ENCODE data around the gene NIPAL4. TPM values are rescaled to one million over a fixed set of nuclear protein-coding genes. Genes with fewer than 3 reads are reported as not detected.

Gene NIPAL4
- total and polyA plus RNA-seq, 8 donors, result 0.19 to 8.3 (median 3.3) TPM; not detected in 1

DNA sequence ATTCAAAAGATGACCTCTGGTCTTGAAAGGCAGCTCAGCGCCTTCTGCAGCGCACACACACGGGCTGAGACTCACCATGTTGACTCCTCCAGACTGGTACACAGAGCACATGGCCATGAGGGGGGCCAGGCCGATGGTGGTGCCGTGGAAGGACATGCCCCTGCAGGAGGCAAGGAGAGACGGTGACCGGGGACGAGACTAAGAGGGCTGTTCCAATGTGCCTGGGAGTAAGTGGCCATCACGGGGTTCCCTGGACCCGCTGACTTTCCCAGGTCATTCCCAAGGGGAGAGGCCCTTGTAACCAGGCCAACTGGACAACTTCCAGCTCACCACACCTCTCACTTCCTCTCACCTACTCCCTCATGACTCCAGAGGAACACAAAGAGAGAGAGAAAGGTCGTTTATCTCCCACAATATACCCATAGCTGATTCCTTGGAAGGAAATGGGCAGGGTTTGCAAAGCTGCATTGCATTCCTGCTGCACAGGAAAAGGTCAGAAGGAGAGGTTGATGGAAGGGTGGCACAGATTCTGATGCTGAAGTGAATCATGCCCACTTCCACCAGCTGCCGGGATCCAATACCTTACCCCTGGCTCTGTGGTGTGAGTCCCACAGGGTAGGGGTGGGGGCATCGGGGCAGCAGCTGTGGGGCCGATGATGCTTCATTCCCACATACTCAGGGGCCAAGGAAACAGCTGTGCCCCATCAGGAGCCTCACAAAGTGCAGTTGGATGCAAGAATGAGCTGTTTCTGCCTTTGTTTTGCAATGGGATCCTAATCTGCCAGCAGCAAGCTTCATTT lies 47.2 kb downstream of the NIPAL4 start:
- DNase-seq, result peak in 1 of 2 donors; percentile 54
- peaks cover 12 to 52% (median 28%) of the 10 kb centered on the region in 4 donors for H3K4me1 ChIP-seq
- 57 to 65% (median 59%) methylated on average over 11 to 14 of the region's 14 CpGs for WGBS, 5 donors
- TF ChIP-seq, protein P1, sequence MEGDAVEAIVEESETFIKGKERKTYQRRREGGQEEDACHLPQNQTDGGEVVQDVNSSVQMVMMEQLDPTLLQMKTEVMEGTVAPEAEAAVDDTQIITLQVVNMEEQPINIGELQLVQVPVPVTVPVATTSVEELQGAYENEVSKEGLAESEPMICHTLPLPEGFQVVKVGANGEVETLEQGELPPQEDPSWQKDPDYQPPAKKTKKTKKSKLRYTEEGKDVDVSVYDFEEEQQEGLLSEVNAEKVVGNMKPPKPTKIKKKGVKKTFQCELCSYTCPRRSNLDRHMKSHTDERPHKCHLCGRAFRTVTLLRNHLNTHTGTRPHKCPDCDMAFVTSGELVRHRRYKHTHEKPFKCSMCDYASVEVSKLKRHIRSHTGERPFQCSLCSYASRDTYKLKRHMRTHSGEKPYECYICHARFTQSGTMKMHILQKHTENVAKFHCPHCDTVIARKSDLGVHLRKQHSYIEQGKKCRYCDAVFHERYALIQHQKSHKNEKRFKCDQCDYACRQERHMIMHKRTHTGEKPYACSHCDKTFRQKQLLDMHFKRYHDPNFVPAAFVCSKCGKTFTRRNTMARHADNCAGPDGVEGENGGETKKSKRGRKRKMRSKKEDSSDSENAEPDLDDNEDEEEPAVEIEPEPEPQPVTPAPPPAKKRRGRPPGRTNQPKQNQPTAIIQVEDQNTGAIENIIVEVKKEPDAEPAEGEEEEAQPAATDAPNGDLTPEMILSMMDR (IDR thresholded peaks at IDR 0.05), result no peak
- TF ChIP-seq POLR2AphosphoS5 (IDR thresholded peaks at IDR 0.05), result peak in 1 of 3 donors; percentile 10
- no peak for TF ChIP-seq POLR2A (IDR thresholded peaks at IDR 0.05)
- H3K4me3 ChIP-seq, result no peak overlapping the region
- H3K9me3 ChIP-seq, result no peaks in the 10 kb centered on the region
- peaks cover 0 to 63% (median 25%) of the 10 kb centered on the region in 4 donors for H3K36me3 ChIP-seq
- H3K27me3 ChIP-seq, result no peaks in the 10 kb centered on the region
- intact Hi-C loops (cut with DNase I; ENCODE audit: low total_unique reads), result no loop called here
- peak overlapping the region in 3 of 5 donors; percentile 16 to 30 (median 29) for H3K27ac ChIP-seq

DNA sequence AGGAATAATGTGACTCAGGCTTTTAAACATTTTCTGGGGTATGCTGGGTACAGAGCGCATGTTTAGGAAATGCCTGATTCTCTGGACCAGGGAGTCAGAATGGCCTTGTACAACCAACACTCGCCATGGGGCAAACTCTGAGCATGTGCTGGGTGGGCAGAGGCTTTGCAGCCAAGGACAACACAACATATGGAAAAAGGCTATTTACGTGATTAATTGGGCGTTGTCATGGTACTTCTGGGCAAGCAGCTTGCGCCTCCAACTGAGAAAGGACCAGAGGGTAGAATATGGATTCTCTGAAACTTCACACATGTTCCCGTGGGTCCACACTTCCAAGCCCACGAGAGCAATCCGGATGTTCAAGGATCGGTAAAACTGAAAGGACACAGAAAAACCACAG lies 49.1 kb downstream of the NIPAL4 start:
- peak overlapping the region in 3 of 5 donors; percentile 42 to 83 (median 53) for H3K27ac ChIP-seq
- WGBS, 5 donors, result 90 to 97% (median 93%) methylated on average over 9 of the region's 9 CpGs
- H3K36me3 ChIP-seq, result peaks cover 0 to 45% (median 23%) of the 10 kb centered on the region in 4 donors
- DNase-seq, result no peak
- H3K4me1 ChIP-seq, result peaks cover 12 to 64% (median 30%) of the 10 kb centered on the region in 4 donors
- H3K9me3 ChIP-seq, result no peaks in the 10 kb centered on the region
- TF ChIP-seq EP300 (IDR thresholded peaks at IDR 0.05), result no peak
- TF ChIP-seq POLR2A (IDR thresholded peaks at IDR 0.05), result no peak
- TF ChIP-seq POLR2AphosphoS5 (IDR thresholded peaks at IDR 0.05), result no peak
- TF ChIP-seq, protein P1 (IDR thresholded peaks at IDR 0.05), result no peak
- H3K4me3 ChIP-seq, result no peak overlapping the region
- H3K27me3 ChIP-seq, result no peaks in the 10 kb centered on the region
- intact Hi-C loops (cut with DNase I; ENCODE audit: low total_unique reads), result no loop called here

DNA sequence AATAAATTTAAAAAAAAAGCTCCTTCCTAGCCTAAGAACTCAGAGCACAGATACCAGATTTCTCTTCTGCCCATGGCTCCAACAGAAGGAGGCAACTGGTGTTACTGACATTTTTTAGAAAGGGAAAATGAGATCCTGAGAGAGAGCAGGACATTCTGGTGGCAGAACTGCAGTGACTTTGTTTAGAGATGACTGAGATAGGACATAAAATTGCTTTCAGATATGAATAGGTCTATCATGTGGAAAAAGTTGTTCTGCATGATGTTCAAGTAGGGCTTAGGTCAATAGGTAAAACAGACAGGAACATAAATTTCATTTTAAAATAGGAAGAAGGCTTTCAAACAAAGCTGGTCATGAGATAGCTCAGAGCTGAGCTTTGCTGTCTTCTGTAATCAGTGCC lies 49.6 kb downstream of the NIPAL4 start:
- peak overlapping the region in 3 of 5 donors; percentile 42 to 83 (median 53) for H3K27ac ChIP-seq
- H3K36me3 ChIP-seq, result peaks cover 0 to 40% (median 21%) of the 10 kb centered on the region in 4 donors
- H3K27me3 ChIP-seq, result no peaks in the 10 kb centered on the region
- no peak overlapping the region for H3K4me3 ChIP-seq
- no peaks in the 10 kb centered on the region for H3K9me3 ChIP-seq
- TF ChIP-seq, protein P1 (IDR thresholded peaks at IDR 0.05), result no peak
- TF ChIP-seq EP300 (IDR thresholded peaks at IDR 0.05) (no peak), POLR2A (IDR thresholded peaks at IDR 0.05) (no peak), POLR2AphosphoS5 (IDR thresholded peaks at IDR 0.05) (no peak)
- peaks cover 12 to 64% (median 30%) of the 10 kb centered on the region in 4 donors for H3K4me1 ChIP-seq
- DNase-seq, result no peak
- intact Hi-C loops (cut with DNase I; ENCODE audit: low total_unique reads), result no loop called here

DNA sequence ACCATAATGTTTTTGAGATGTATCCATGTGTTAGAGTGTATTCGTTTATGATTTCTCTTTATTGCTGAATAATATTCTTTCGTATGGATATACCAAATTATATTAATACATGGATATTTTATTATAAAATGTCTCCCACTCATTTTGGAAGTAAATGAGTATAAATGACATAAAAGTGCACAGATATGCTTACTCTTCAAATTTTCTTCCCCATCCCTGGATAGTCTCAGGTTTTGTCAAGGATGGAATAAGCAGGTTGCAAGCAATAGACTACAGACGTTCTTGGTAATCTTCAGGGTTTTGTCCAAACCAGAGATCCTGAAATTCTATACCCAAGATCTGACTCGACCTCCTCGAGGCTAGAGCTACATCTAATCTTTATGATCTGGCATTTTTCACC lies 50.7 kb downstream of the NIPAL4 start:
- peaks cover 0 to 32% (median 16%) of the 10 kb centered on the region in 4 donors for H3K36me3 ChIP-seq
- no peak overlapping the region for H3K4me3 ChIP-seq
- peaks cover 16 to 67% (median 35%) of the 10 kb centered on the region in 4 donors for H3K4me1 ChIP-seq
- WGBS, 5 donors, result 74 to 88% (median 77%) methylated on average over 5 of the region's 5 CpGs
- peak overlapping the region in 4 of 5 donors; percentile 59 to 86 (median 78) for H3K27ac ChIP-seq
- TF ChIP-seq POLR2A (IDR thresholded peaks at IDR 0.05) (no peak), EP300 (IDR thresholded peaks at IDR 0.05) (no peak), POLR2AphosphoS5 (IDR thresholded peaks at IDR 0.05) (no peak)
- TF ChIP-seq, protein P1 (IDR thresholded peaks at IDR 0.05), result no peak
- intact Hi-C loops (cut with DNase I; ENCODE audit: low total_unique reads), result no loop called here
- H3K9me3 ChIP-seq, result no peaks in the 10 kb centered on the region
- no peak for DNase-seq
- H3K27me3 ChIP-seq, result no peaks in the 10 kb centered on the region

Data from stomach (tissue), 9 donors.